HAP-1 (cell line): Measurements from ENCODE around the gene FNDC11.

Experiments used
- DNase-seq, 2 experiments: peaks; one replicate each; pipeline ENCODE4 v3.0.0-alpha.2; 2016 to 2020; ENCODE audit warnings: low spot score in 2 of 2
- H3K27me3 ChIP-seq: fragments of 250-450 bp; sonication (Bioruptor Pico); 2 replicates; pipeline ENCODE4 v1.5.1; 2020; ENCODE audit warnings: low read depth, mild to moderate bottlenecking, moderate library complexity
- H3K36me3 ChIP-seq: fragments of 250-450 bp; sonication (Bioruptor Pico); replicated peaks from 2 replicates; pipeline ENCODE4 v1.5.1; 2020; ENCODE audit warnings: mild to moderate bottlenecking
- H3K4me1 ChIP-seq: fragments of 250-450 bp; sonication (Bioruptor Pico); 2 replicates; pipeline ENCODE4 v1.5.1; 2020; ENCODE audit warnings: mild to moderate bottlenecking
- H3K4me3 ChIP-seq: fragments of 250-450 bp; sonication (Bioruptor Pico); 2 replicates; pipeline ENCODE4 v1.5.1; 2020; ENCODE audit warnings: mild to moderate bottlenecking, moderate library complexity
- H3K9me3 ChIP-seq: fragments of 250-450 bp; sonication (Bioruptor Pico); 2 replicates; pipeline ENCODE4 v1.5.1; 2020; ENCODE audit warnings: mild to moderate bottlenecking, moderate library complexity
- in situ Hi-C: fragments of 300-500 bp; cut with MboI; formaldehyde crosslinking; loops from 3 replicates; pipeline ENCODE4 v1.14.3; 2020; ENCODE audit warnings: low sequenced_read_pairs, inconsistent platforms, mixed read lengths

Gene FNDC11

GRCh38 chr20:63539441-63540370 is 14.3 kb upstream of the FNDC11 start:
- in situ Hi-C loops: loop anchor here (5.0 kb wide), 1 partner anchor 438 kb away; the partner anchor contains the start of gene SAMD10
- H3K27me3 ChIP-seq: no peaks in the 10 kb centered on the region
- H3K36me3 ChIP-seq: no peaks in the 10 kb centered on the region
- no peaks in the 10 kb centered on the region for H3K9me3 ChIP-seq
- H3K4me3 ChIP-seq: no peak overlapping the region
- no peaks in the 10 kb centered on the region for H3K4me1 ChIP-seq
- DNase-seq: no peak

GRCh38 chr20:63540417-63541186 is 13.4 kb upstream of the FNDC11 start:
- Histone ChIP-seq H3K9me3 (no peaks in the 10 kb centered on the region), H3K27me3 (peaks cover 3% of the 10 kb centered on the region; the same call in 1 of the 2 replicates), H3K4me1 (no peaks in the 10 kb centered on the region), H3K4me3 (no peak overlapping the region), H3K36me3 (no peaks in the 10 kb centered on the region)
- in situ Hi-C loops: loop anchor here (5.0 kb wide), 1 partner anchor 437 kb away; the partner anchor contains the start of gene SAMD10
- DNase-seq: no peak

DNA sequence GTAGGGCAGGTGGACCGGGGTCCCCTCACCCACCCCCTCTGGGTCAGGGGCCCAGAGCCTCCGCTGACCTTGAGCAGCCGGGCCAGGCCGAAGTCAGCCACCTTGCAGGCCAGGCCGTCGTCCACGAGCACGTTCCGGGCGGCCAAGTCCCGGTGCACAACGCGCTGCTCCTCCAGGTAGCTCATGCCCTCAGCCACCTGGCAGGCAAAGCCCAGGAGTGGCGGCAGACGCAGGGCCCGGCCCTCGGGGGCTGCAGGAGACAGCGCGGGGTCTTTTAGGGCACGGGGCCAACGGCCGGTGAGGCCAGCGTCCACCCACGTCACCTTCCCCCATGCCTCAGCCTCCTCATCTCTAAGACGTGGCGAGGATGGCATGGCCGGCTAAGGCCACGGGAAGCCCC is 12.6 kb upstream of the FNDC11 start:
- no peaks in the 10 kb centered on the region for H3K9me3 ChIP-seq
- peaks cover 3% of the 10 kb centered on the region; the same call in 1 of the 2 replicates for H3K27me3 ChIP-seq
- no peaks in the 10 kb centered on the region for H3K36me3 ChIP-seq
- in situ Hi-C loops: loop anchor here (5.0 kb wide), 1 partner anchor 436 kb away; the partner anchor contains the start of gene SAMD10
- no peaks in the 10 kb centered on the region for H3K4me1 ChIP-seq
- DNase-seq: no peak
- H3K4me3 ChIP-seq: no peak overlapping the region

GRCh38 chr20:63542031-63542559 is 11.9 kb upstream of the FNDC11 start:
- peaks cover 8% of the 10 kb centered on the region; the same call in 1 of the 2 replicates for H3K27me3 ChIP-seq
- no peaks in the 10 kb centered on the region for H3K4me1 ChIP-seq
- DNase-seq: no peak
- H3K36me3 ChIP-seq: no peaks in the 10 kb centered on the region
- no peaks in the 10 kb centered on the region for H3K9me3 ChIP-seq
- in situ Hi-C loops: loop anchor here (5.0 kb wide), 1 partner anchor 435 kb away; the partner anchor contains the start of gene SAMD10
- no peak overlapping the region for H3K4me3 ChIP-seq

DNA sequence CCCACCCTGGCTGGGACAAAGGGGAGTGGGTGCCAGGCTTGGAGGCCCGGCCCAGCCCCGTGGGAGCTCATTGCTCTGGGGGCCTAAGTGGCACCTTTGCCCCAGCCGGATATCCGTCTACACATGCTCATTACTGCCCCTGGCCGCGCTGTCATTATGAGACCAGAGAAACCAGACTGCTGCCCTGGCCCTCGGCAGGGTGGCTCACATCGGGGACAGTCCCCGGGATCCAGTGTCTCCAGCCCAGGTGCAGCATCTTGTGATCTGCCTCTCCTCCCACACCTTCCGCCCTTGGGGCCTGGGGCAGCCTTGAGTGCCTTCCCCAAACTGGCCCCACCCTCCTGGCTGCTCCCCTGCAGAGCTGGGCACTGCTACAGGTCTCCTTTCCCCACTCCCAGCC is 11.3 kb upstream of the FNDC11 start:
- no peak for DNase-seq
- H3K4me3 ChIP-seq: no peak overlapping the region
- H3K4me1 ChIP-seq: no peaks in the 10 kb centered on the region
- H3K27me3 ChIP-seq: peaks cover 9% of the 10 kb centered on the region; the same call in 1 of the 2 replicates
- no peaks in the 10 kb centered on the region for H3K9me3 ChIP-seq
- H3K36me3 ChIP-seq: no peaks in the 10 kb centered on the region
- in situ Hi-C loops: loop anchor here (5.0 kb wide), 1 partner anchor 435 kb away; the partner anchor contains the start of gene SAMD10

DNA sequence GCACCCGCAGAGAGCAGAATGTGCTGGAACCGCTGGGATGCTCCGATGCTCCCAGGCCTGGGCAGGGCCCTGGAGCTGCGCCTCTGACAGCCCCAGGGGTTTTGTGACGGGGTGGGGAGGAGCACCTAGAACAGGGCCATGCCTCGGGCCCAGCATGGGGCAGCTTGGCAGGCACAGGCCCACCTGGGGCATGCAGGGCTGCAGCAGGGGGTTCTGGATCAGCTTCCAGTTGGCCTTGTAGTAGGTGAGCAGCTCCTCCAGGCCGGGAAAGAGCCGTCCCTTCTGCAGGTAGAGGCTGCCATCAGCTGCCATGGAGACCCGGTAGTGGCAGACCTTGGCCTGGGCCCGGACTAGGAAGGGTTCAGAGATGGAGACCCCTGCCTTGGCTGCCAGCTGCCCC is 10.8 kb upstream of the FNDC11 start:
- no peaks in the 10 kb centered on the region for H3K9me3 ChIP-seq
- no peaks in the 10 kb centered on the region for H3K4me1 ChIP-seq

GRCh38 chr20:63543733-63544132 is 10.2 kb upstream of the FNDC11 start:
- no peaks in the 10 kb centered on the region for H3K36me3 ChIP-seq
- in situ Hi-C loops: loop anchor here (5.0 kb wide), 1 partner anchor 434 kb away; the partner anchor contains the start of gene SAMD10
- H3K4me1 ChIP-seq: no peaks in the 10 kb centered on the region
- DNase-seq: no peak
- H3K9me3 ChIP-seq: no peaks in the 10 kb centered on the region
- peaks cover 9% of the 10 kb centered on the region; the same call in 1 of the 2 replicates for H3K27me3 ChIP-seq
- H3K4me3 ChIP-seq: no peak overlapping the region

More for the DNA sequence above, 10.8 kb upstream of the FNDC11 start:
- in situ Hi-C loops: loop anchor here (5.0 kb wide), 1 partner anchor 434 kb away; the partner anchor contains the start of gene SAMD10
- no peak for DNase-seq
- peaks cover 9% of the 10 kb centered on the region; the same call in 1 of the 2 replicates for H3K27me3 ChIP-seq
- no peak overlapping the region for H3K4me3 ChIP-seq
- H3K36me3 ChIP-seq: no peaks in the 10 kb centered on the region

GRCh38 chr20:63544241-63544957 is 9.6 kb upstream of the FNDC11 start:
- in situ Hi-C loops: loop anchor here (5.0 kb wide), 1 partner anchor 433 kb away; the partner anchor contains the start of gene SAMD10
- H3K4me1 ChIP-seq: no peaks in the 10 kb centered on the region
- H3K4me3 ChIP-seq: no peak overlapping the region
- no peaks in the 10 kb centered on the region for H3K36me3 ChIP-seq
- peaks cover 9% of the 10 kb centered on the region; the same call in 1 of the 2 replicates for H3K27me3 ChIP-seq
- no peaks in the 10 kb centered on the region for H3K9me3 ChIP-seq
- no peak for DNase-seq

- Histone ChIP-seq H3K9me3 (no peaks in the 10 kb centered on the region), H3K4me1 (no peaks in the 10 kb centered on the region), H3K27me3 (peaks cover 9% of the 10 kb centered on the region; the same call in 1 of the 2 replicates), H3K4me3 (no peak overlapping the region), H3K36me3 (no peaks in the 10 kb centered on the region)
- in situ Hi-C loops: loop anchor here (5.0 kb wide), 1 partner anchor 432 kb away; the partner anchor contains the start of gene SAMD10
- DNase-seq: no peak
Measured at GRCh38 chr20:63544958-63545516, 8.9 kb upstream of the FNDC11 start.

DNA sequence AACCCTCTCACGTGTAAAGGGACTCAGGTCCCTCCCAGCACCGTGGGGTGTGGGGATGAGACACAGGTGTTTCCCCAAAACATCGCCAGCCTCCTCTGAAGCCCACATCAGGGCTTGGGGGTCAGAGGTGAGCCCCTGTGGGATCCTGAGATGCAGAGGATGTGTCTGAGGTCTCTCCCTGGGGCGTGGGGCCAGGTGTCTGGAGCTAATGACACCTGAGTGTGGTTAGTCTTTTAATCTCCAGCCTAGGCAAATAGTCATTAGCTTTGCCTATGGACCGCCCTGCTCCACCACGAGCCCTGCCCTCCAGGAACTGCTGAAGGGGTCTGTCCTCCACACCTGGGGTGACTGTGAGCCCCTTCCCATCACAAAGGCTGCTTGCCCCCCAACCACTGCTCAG is 8.1 kb upstream of the FNDC11 start:
- H3K4me1 ChIP-seq: no peaks in the 10 kb centered on the region
- peaks cover 9% of the 10 kb centered on the region; the same call in 1 of the 2 replicates for H3K27me3 ChIP-seq
- DNase-seq: no peak
- no peaks in the 10 kb centered on the region for H3K36me3 ChIP-seq
- in situ Hi-C loops: no loop called here
- no peak overlapping the region for H3K4me3 ChIP-seq
- no peaks in the 10 kb centered on the region for H3K9me3 ChIP-seq

DNA sequence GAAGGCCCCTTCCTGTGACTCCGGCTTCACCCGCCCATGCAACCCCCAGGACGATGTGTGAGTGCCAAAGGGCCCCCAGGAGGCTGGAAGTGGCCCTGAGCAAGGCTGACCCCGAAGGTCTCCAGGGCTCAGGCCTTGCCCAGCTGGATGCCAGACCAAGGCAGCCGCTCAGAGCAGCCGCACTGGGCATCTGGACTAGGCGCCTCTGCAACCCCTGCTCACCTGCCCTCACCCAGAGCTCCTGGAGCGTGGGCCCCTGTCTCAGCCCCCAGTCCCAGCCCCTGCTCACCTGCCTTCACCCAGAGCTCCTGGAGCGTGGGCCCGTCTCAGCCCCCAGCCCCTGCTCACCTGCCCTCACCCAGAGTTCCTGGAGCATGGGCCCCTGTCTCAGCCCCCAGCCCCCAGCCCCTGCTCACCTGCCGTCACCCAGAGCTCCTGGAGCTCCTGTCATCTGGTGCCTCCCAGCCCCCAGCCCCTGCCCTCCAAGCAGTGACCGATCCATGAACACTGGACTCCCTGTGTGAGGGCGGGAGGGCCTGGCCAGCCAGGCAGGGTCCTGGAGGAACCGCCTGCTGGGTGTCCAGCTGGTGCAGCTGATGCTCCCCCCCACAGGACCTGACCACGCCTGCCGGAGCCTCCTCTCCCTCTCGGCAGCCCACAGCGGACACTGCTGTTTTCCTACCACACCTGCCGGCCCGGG is 7.6 kb upstream of the FNDC11 start:
- no peak for DNase-seq
- Histone ChIP-seq H3K27me3 (peaks cover 9% of the 10 kb centered on the region; the same call in 1 of the 2 replicates), H3K4me1 (no peaks in the 10 kb centered on the region), H3K4me3 (no peak overlapping the region), H3K9me3 (no peaks in the 10 kb centered on the region), H3K36me3 (no peaks in the 10 kb centered on the region)
- in situ Hi-C loops: no loop called here
